Parathyroid adenoma (tissue), 2 donors: ENCODE measurements around the gene KAZN.

Experiments
- H2AFZ ChIP-seq: fragments of 300-600 bp; sonication (generic); one replicate; pipeline ENCODE4 v1.7.0; 2017; ENCODE audit warnings: antibody characterized with exemption, mild to moderate bottlenecking
- H3K27ac ChIP-seq: fragments of 300-600 bp; sonication (generic); one replicate; pipeline ENCODE4 v1.7.0; 2017
- H3K27me3 ChIP-seq: fragments of 300-600 bp; sonication (generic); one replicate; pipeline ENCODE4 v1.7.0; 2017; ENCODE audit warnings: low read length; ENCODE audit not compliant: control insufficient read depth, insufficient read depth
- H3K36me3 ChIP-seq: fragments of 300-600 bp; sonication (generic); one replicate; pipeline ENCODE4 v1.7.0; 2017; ENCODE audit warnings: low read length; ENCODE audit not compliant: control insufficient read depth, insufficient read depth
- H3K4me1 ChIP-seq: fragments of 300-600 bp; sonication (generic); one replicate; pipeline ENCODE4 v1.7.0; 2017; ENCODE audit warnings: control low read depth
- H3K4me2 ChIP-seq: fragments of 300-600 bp; sonication (generic); one replicate; pipeline ENCODE4 v1.7.0; 2017; ENCODE audit warnings: low read length
- H3K4me3 ChIP-seq: fragments of 300-600 bp; sonication (generic); one replicate; pipeline ENCODE4 v1.7.0; 2017; ENCODE audit warnings: low read depth, low read length
- H3K79me2 ChIP-seq: fragments of 300-600 bp; sonication (generic); one replicate; pipeline ENCODE4 v1.7.0; 2017; ENCODE audit warnings: control low read depth
- H3K9ac ChIP-seq: fragments of 300-600 bp; sonication (generic); one replicate; pipeline ENCODE4 v1.7.0; 2017; ENCODE audit warnings: mild to moderate bottlenecking
- H3K9me3 ChIP-seq: fragments of 300-600 bp; sonication (generic); one replicate; pipeline ENCODE4 v1.7.0; 2017; ENCODE audit warnings: low read length; ENCODE audit not compliant: control insufficient read depth
- TF ChIP-seq, protein P1 (sequence below): fragments of 300-600 bp; sonication (generic); IDR thresholded peaks from one replicate; pipeline ENCODE4 v1.7.0; 2017; ENCODE audit warnings: antibody characterized with exemption, mild to moderate bottlenecking
- donor health status: primary hyperparathyroidism.

Gene KAZN

DNA sequence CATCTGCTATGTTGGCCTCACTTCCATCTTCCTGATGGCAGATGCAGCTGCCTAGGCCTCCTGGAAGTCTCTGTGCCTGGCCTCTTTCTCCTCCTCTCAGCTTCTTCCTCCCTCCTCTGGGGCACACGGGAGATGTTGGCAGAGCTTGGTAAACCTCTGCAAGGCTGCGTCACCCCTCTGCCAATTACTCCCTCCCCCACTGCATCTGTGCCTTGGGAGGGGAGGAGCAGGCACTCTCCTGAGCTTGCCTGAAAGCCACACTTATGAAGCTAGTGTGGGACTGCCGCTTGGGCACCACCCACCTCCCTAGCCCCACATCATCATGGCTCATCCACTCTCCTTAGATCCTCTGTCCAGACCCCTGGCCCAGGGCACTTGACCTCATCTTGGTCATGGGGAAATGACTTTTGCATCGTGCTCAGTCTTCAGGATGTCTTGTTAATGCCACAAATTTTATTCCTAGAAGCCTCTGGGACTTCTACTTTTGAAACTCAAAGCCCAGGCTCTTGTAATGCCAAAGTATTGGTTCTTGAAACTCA, 547.7 kb downstream of the KAZN start:
- Histone ChIP-seq H2AFZ (no peak overlapping the region), H3K4me2 (no peak overlapping the region), H3K27me3 (no peaks in the 10 kb centered on the region), H3K4me1 (no peaks in the 10 kb centered on the region), H3K9me3 (no peaks in the 10 kb centered on the region), H3K79me2 (no peaks in the 10 kb centered on the region), H3K4me3 (no peak overlapping the region), H3K36me3 (no peaks in the 10 kb centered on the region), H3K9ac (no peak overlapping the region), H3K27ac (no peak overlapping the region)
- TF ChIP-seq, protein P1, sequence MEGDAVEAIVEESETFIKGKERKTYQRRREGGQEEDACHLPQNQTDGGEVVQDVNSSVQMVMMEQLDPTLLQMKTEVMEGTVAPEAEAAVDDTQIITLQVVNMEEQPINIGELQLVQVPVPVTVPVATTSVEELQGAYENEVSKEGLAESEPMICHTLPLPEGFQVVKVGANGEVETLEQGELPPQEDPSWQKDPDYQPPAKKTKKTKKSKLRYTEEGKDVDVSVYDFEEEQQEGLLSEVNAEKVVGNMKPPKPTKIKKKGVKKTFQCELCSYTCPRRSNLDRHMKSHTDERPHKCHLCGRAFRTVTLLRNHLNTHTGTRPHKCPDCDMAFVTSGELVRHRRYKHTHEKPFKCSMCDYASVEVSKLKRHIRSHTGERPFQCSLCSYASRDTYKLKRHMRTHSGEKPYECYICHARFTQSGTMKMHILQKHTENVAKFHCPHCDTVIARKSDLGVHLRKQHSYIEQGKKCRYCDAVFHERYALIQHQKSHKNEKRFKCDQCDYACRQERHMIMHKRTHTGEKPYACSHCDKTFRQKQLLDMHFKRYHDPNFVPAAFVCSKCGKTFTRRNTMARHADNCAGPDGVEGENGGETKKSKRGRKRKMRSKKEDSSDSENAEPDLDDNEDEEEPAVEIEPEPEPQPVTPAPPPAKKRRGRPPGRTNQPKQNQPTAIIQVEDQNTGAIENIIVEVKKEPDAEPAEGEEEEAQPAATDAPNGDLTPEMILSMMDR: no peak

- no peaks in the 10 kb centered on the region for H3K27me3 ChIP-seq
- H3K4me1 ChIP-seq: no peaks in the 10 kb centered on the region
- H3K9ac ChIP-seq: no peak overlapping the region
- TF ChIP-seq, protein P1: no peak
- no peak overlapping the region for H3K4me3 ChIP-seq
- H3K79me2 ChIP-seq: no peaks in the 10 kb centered on the region
- H3K9me3 ChIP-seq: no peaks in the 10 kb centered on the region
- no peaks in the 10 kb centered on the region for H3K36me3 ChIP-seq
- no peak overlapping the region for H3K4me2 ChIP-seq
- H2AFZ ChIP-seq: no peak overlapping the region
- H3K27ac ChIP-seq: no peak overlapping the region
These were observed 548.5 kb downstream of the KAZN start for GRCh38 chr1:15146971-15147376.

- Histone ChIP-seq H3K79me2 (no peaks in the 10 kb centered on the region), H3K27me3 (no peaks in the 10 kb centered on the region), H3K4me2 (no peak overlapping the region), H3K27ac (no peak overlapping the region), H3K4me3 (no peak overlapping the region), H3K9me3 (no peaks in the 10 kb centered on the region), H3K36me3 (no peaks in the 10 kb centered on the region), H3K4me1 (no peaks in the 10 kb centered on the region), H2AFZ (no peak overlapping the region), H3K9ac (no peak overlapping the region)
- TF ChIP-seq, protein P1: no peak
These were observed 549.5 kb downstream of the KAZN start for GRCh38 chr1:15148004-15148403.

DNA sequence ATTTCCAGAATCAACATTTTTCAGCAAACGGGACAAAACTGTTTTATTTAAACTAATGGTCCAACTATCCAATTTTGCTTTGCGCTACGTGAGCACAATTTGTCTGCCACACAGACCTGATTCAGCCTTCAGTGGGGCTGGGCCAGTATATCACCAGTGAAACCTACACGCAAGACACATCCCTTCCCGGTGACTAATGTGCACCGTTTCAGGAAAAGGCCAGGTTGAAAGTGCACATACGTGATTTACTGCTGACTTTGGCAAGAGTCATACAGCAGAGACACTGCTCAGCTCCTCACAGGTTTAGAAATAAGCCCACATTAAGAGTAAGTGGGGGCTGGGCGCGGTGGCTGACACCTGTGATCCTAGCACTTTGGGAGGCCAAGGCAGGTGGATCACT, 550.0 kb downstream of the KAZN start:
- Histone ChIP-seq H3K27ac (no peak overlapping the region), H3K9ac (no peak overlapping the region)

GRCh38 chr1:15148941-15149340, 550.5 kb downstream of the KAZN start:
- H3K27me3 ChIP-seq: no peaks in the 10 kb centered on the region
- H3K9me3 ChIP-seq: no peaks in the 10 kb centered on the region
- H3K79me2 ChIP-seq: no peaks in the 10 kb centered on the region
- TF ChIP-seq, protein P1: no peak
- H3K36me3 ChIP-seq: no peaks in the 10 kb centered on the region
- H3K4me2 ChIP-seq: no peak overlapping the region
- no peak overlapping the region for H3K4me3 ChIP-seq
- H3K27ac ChIP-seq: no peak overlapping the region
- H2AFZ ChIP-seq: no peak overlapping the region
- no peak overlapping the region for H3K9ac ChIP-seq
- no peaks in the 10 kb centered on the region for H3K4me1 ChIP-seq

More for the DNA sequence above, 550.0 kb downstream of the KAZN start:
- Histone ChIP-seq H2AFZ (no peak overlapping the region), H3K4me1 (no peaks in the 10 kb centered on the region), H3K36me3 (no peaks in the 10 kb centered on the region), H3K27me3 (no peaks in the 10 kb centered on the region), H3K4me3 (no peak overlapping the region), H3K79me2 (no peaks in the 10 kb centered on the region), H3K4me2 (no peak overlapping the region), H3K9me3 (no peaks in the 10 kb centered on the region)
- TF ChIP-seq, protein P1: no peak
